ENCODE results near the gene NAV2. TPM values are rescaled to one million over a fixed set of nuclear protein-coding genes. Genes with fewer than 3 reads are reported as not detected.
"Not testable (repeated sequence)": the region's sequence is repeated elsewhere in the genome, so short reads cannot be mapped to it uniquely, and the experiment has no call there.

NAV2 gene
- total RNA-seq, 1 experiment from 2014 or later = 22.7 TPM

- Histone ChIP-seq H3K4me3 (ENCODE audit: low read depth in 2 of 2, low read length in 2 of 2) (no peak overlapping the region), H3K4me1 (ENCODE audit: control insufficient read depth, insufficient read depth, low read length) (no peaks in the 10 kb centered on the region; the same call in 1 of the 2 replicates), H3K27ac (ENCODE audit: low read length) (no peak overlapping the region), H3K36me3 (ENCODE audit: control insufficient read depth, insufficient read depth, low read length) (no peaks in the 10 kb centered on the region), H3K27me3 (ENCODE audit: control insufficient read depth, insufficient read depth, low read length) (no peaks in the 10 kb centered on the region), H3K9me3 (ENCODE audit: control insufficient read depth, insufficient read depth, low read depth, low read length) (no peaks in the 10 kb centered on the region)
- no peak for ATAC-seq
- in situ Hi-C loops (cut with HindIII; ENCODE audit: low pct_unique_long_range_greater_than_20kb, low sequenced_read_pairs) = no loop called here
- CTCF ChIA-PET = interaction anchor here (0.7 kb wide), 1 partner anchor 62 kb away, joined by 6 read pairs; no protein-coding TSS in a partner anchor
- intact Hi-C loops (cut with micrococcal nuclease; ENCODE audit: unreplicated experiment) = no loop called here
- POLR2A ChIA-PET = no interaction called here
- no peak for DNase-seq (ENCODE audit: low read depth, low spot score)
- BruUV-seq (replicated peaks) = no TSS peak
- TF ChIP-seq, protein P1, sequence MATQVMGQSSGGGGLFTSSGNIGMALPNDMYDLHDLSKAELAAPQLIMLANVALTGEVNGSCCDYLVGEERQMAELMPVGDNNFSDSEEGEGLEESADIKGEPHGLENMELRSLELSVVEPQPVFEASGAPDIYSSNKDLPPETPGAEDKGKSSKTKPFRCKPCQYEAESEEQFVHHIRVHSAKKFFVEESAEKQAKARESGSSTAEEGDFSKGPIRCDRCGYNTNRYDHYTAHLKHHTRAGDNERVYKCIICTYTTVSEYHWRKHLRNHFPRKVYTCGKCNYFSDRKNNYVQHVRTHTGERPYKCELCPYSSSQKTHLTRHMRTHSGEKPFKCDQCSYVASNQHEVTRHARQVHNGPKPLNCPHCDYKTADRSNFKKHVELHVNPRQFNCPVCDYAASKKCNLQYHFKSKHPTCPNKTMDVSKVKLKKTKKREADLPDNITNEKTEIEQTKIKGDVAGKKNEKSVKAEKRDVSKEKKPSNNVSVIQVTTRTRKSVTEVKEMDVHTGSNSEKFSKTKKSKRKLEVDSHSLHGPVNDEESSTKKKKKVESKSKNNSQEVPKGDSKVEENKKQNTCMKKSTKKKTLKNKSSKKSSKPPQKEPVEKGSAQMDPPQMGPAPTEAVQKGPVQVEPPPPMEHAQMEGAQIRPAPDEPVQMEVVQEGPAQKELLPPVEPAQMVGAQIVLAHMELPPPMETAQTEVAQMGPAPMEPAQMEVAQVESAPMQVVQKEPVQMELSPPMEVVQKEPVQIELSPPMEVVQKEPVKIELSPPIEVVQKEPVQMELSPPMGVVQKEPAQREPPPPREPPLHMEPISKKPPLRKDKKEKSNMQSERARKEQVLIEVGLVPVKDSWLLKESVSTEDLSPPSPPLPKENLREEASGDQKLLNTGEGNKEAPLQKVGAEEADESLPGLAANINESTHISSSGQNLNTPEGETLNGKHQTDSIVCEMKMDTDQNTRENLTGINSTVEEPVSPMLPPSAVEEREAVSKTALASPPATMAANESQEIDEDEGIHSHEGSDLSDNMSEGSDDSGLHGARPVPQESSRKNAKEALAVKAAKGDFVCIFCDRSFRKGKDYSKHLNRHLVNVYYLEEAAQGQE (IDR thresholded peaks at IDR 0.05; ENCODE audit: insufficient read depth in 1 of 2, low read depth in 2 of 2, low read length in 1 of 2) = no peak
- no peak for TF ChIP-seq TCF7L2 (IDR thresholded peaks at IDR 0.05; ENCODE audit: low read depth, low read length)
- no peak for TF ChIP-seq POLR2AphosphoS5 (IDR thresholded peaks at IDR 0.05; ENCODE audit: low read depth, low read length)
- TF ChIP-seq SIN3A (IDR thresholded peaks at IDR 0.05; ENCODE audit: borderline replicate concordance, insufficient read depth, low read depth, low read length) = no peak
- TF ChIP-seq CTCF (IDR thresholded peaks at IDR 0.05) = no peak
These were observed 211.7 kb downstream of the NAV2 start for GRCh38 chr11:19924311-19924710.

- intact Hi-C loops (cut with micrococcal nuclease; ENCODE audit: unreplicated experiment) = no loop called here
- ATAC-seq = no peak
- BruUV-seq (replicated peaks) = no TSS peak
- DNase-seq (ENCODE audit: low read depth, low spot score) = no peak
- H3K9me3 ChIP-seq (ENCODE audit: control insufficient read depth, insufficient read depth, low read depth, low read length) = no peaks in the 10 kb centered on the region
- ChIA-PET POLR2A (no interaction called here), CTCF (no interaction called here)
- TF ChIP-seq SIN3A (IDR thresholded peaks at IDR 0.05; ENCODE audit: borderline replicate concordance, insufficient read depth, low read depth, low read length) (no peak), POLR2AphosphoS5 (IDR thresholded peaks at IDR 0.05; ENCODE audit: low read depth, low read length) (no peak), TCF7L2 (IDR thresholded peaks at IDR 0.05; ENCODE audit: low read depth, low read length) (no peak), CTCF (IDR thresholded peaks at IDR 0.05) (no peak)
- TF ChIP-seq, protein P1 (IDR thresholded peaks at IDR 0.05; ENCODE audit: insufficient read depth in 1 of 2, low read depth in 2 of 2, low read length in 1 of 2) = no peak
- in situ Hi-C loops (cut with HindIII; ENCODE audit: low pct_unique_long_range_greater_than_20kb, low sequenced_read_pairs) = no loop called here
- H3K27me3 ChIP-seq (ENCODE audit: control insufficient read depth, insufficient read depth, low read length) = no peaks in the 10 kb centered on the region
- no peak overlapping the region for H3K4me3 ChIP-seq (ENCODE audit: low read depth in 2 of 2, low read length in 2 of 2)
- no peaks in the 10 kb centered on the region; the same call in 1 of the 2 replicates for H3K4me1 ChIP-seq (ENCODE audit: control insufficient read depth, insufficient read depth, low read length)
- no peak overlapping the region for H3K27ac ChIP-seq (ENCODE audit: low read length)
- H3K36me3 ChIP-seq (ENCODE audit: control insufficient read depth, insufficient read depth, low read length) = no peaks in the 10 kb centered on the region
These were observed 212.1 kb downstream of the NAV2 start for GRCh38 chr11:19924716-19925115.

DNA sequence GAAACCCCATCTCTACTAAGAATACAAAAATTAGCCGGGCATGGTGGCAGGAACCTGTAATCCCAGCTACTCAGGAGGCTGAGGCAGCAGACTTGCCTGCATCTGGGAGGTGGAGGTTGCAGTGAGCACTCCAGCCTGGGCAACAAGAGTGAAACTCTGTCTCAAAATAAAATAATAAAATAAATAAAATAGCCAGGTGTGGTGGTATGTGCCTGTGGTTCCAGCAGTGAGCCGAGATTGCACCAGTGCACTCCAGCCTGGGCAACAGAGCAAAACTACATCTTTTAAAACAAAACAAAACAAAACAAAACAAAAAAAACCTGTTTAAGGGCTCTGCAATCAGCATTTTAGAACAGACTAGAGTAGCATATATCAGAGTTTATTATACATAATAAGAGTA is 214.8 kb downstream of the NAV2 start:
- POLR2A ChIA-PET; in situ Hi-C loops (cut with HindIII; ENCODE audit: low pct_unique_long_range_greater_than_20kb, low sequenced_read_pairs): not testable (repeated sequence)

More for the DNA sequence above, 214.8 kb downstream of the NAV2 start:
- H3K9me3 ChIP-seq (ENCODE audit: control insufficient read depth, insufficient read depth, low read depth, low read length); CTCF ChIA-PET; H3K36me3 ChIP-seq (ENCODE audit: control insufficient read depth, insufficient read depth, low read length); ATAC-seq; H3K27ac ChIP-seq (ENCODE audit: low read length); BruUV-seq (replicated peaks); DNase-seq (ENCODE audit: low read depth, low spot score); intact Hi-C loops (cut with micrococcal nuclease; ENCODE audit: unreplicated experiment); H3K4me3 ChIP-seq (ENCODE audit: low read depth in 2 of 2, low read length in 2 of 2); H3K4me1 ChIP-seq (ENCODE audit: control insufficient read depth, insufficient read depth, low read length); H3K27me3 ChIP-seq (ENCODE audit: control insufficient read depth, insufficient read depth, low read length): not testable (repeated sequence)
